WTC11 (cell line): Measurements from ENCODE around the gene NFIC. TPM values are rescaled to one million over a fixed set of nuclear protein-coding genes. Genes with fewer than 3 reads are reported as not detected.

Experiments used
- ATAC-seq: fragments of 200-7000 bp; cut with Tn5 transposase; 2 replicates; pipeline ENCODE4 v1.10.0; 2021; ENCODE audit warnings: mild to moderate bottlenecking, moderate library complexity
- CTCF ChIA-PET: fragments of 300-600 bp; sonication (Branson Sonifier 250); formaldehyde crosslinking; loops from one replicate; lab custom pipeline; 2021; ENCODE audit warnings: antibody characterized with exemption; lab: Charles Lee
- POLR2A ChIA-PET: fragments of 350-600 bp; sonication (Branson Sonifier 250); formaldehyde crosslinking; loops from one replicate; lab custom pipeline; 2021; ENCODE audit warnings: antibody characterized with exemption; lab: Charles Lee
- DNase-seq: peaks from one replicate; pipeline ENCODE4 v3.0.0; 2021; ENCODE audit warnings: low spot score
- H3K27ac Mint-ChIP-seq: 2 replicates; pipeline ENCODE4 v1.8.0; 2021; ENCODE audit warnings: mixed read lengths
- H3K27me3 Mint-ChIP-seq: 2 replicates; pipeline ENCODE4 v1.8.0; 2021; ENCODE audit warnings: low read depth, mild to moderate bottlenecking, moderate library complexity, mixed read lengths
- H3K36me3 Mint-ChIP-seq: 2 replicates; pipeline ENCODE4 v1.8.0; 2021; ENCODE audit warnings: mixed read lengths
- H3K4me1 Mint-ChIP-seq: 2 replicates; pipeline ENCODE4 v1.8.0; 2022; ENCODE audit warnings: mixed read lengths
- H3K4me3 Mint-ChIP-seq: 2 replicates; pipeline ENCODE4 v1.8.0; 2021; ENCODE audit warnings: mild to moderate bottlenecking, moderate library complexity, mixed read lengths
- H3K9me3 Mint-ChIP-seq: 2 replicates; pipeline ENCODE4 v1.8.0; 2021; ENCODE audit warnings: mixed read lengths
- ATF6 ChIP-seq: sonication (generic); formaldehyde crosslinking; IDR thresholded peaks from 2 replicates; pipeline ENCODE4 v1.8.1; 2023; ENCODE audit warnings: mild to moderate bottlenecking, missing genetic modification reagents
- CBFB ChIP-seq: sonication (generic); formaldehyde crosslinking; IDR thresholded peaks from 2 replicates; pipeline ENCODE4 v1.8.1; 2022; ENCODE audit warnings: mild to moderate bottlenecking, low read depth, missing genetic modification reagents
- ETV6 ChIP-seq: sonication (generic); formaldehyde crosslinking; IDR thresholded peaks from 2 replicates; pipeline ENCODE4 v1.8.1; 2022; ENCODE audit warnings: mild to moderate bottlenecking, missing genetic modification reagents
- FOXK1 ChIP-seq: sonication (generic); formaldehyde crosslinking; IDR thresholded peaks from 2 replicates; pipeline ENCODE4 v1.8.0; 2022; ENCODE audit warnings: mild to moderate bottlenecking, moderate library complexity, missing genetic modification reagents
- FOXP1 ChIP-seq: sonication (generic); formaldehyde crosslinking; IDR thresholded peaks from 2 replicates; pipeline ENCODE4 v1.8.0; 2022; ENCODE audit warnings: missing genetic modification reagents, mild to moderate bottlenecking, moderate library complexity, borderline replicate concordance
- NR1H2 ChIP-seq: sonication (generic); formaldehyde crosslinking; IDR thresholded peaks from 2 replicates; pipeline ENCODE4 v1.9.0; 2021; ENCODE audit warnings: mild to moderate bottlenecking, moderate library complexity, missing genetic modification reagents
- NR3C1 ChIP-seq: sonication (generic); formaldehyde crosslinking; conservative IDR thresholded peaks from 2 replicates; pipeline ENCODE4 v1.8.1; 2023; ENCODE audit warnings: low read depth, mild to moderate bottlenecking, missing genetic modification reagents
- RORB ChIP-seq: fragments of 250-450 bp; sonication (Bioruptor Pico); IDR thresholded peaks from 2 replicates; pipeline ENCODE4 v1.9.0; 2021; ENCODE audit warnings: mild to moderate bottlenecking
- SMAD3 ChIP-seq: sonication (generic); formaldehyde crosslinking; IDR thresholded peaks from 2 replicates; pipeline ENCODE4 v1.8.0; 2022; ENCODE audit warnings: missing genetic modification reagents, mild to moderate bottlenecking, borderline replicate concordance
- SP1 ChIP-seq: sonication (generic); formaldehyde crosslinking; conservative IDR thresholded peaks from 2 replicates; pipeline ENCODE4 v1.8.1; 2022; ENCODE audit warnings: missing genetic modification reagents
- TP53 ChIP-seq: sonication (generic); formaldehyde crosslinking; IDR thresholded peaks from 2 replicates; pipeline ENCODE4 v1.8.1; 2023; ENCODE audit warnings: mild to moderate bottlenecking, missing genetic modification reagents
- USF1 ChIP-seq: sonication (generic); formaldehyde crosslinking; IDR thresholded peaks from 2 replicates; pipeline ENCODE4 v1.8.0; 2022; ENCODE audit warnings: mild to moderate bottlenecking, missing genetic modification reagents
- ZBTB43 ChIP-seq: sonication (generic); formaldehyde crosslinking; IDR thresholded peaks from 2 replicates; pipeline ENCODE4 v1.8.1; 2023; ENCODE audit warnings: mild to moderate bottlenecking, missing genetic modification reagents
- ZNF138 ChIP-seq: sonication (generic); formaldehyde crosslinking; conservative IDR thresholded peaks from 2 replicates; pipeline ENCODE4 v1.8.1; 2022; ENCODE audit warnings: mild to moderate bottlenecking, moderate library complexity, missing genetic modification reagents
- ZNF416 ChIP-seq: fragments of 250-450 bp; sonication (Bioruptor Pico); IDR thresholded peaks from 2 replicates; pipeline ENCODE4 v1.9.0; 2021; ENCODE audit warnings: mild to moderate bottlenecking, inconsistent platforms
- ZNF423 ChIP-seq: fragments of 250-450 bp; sonication (Bioruptor Pico); IDR thresholded peaks from 2 replicates; pipeline ENCODE4 v2.1.2; 2022; ENCODE audit warnings: mild to moderate bottlenecking, moderate library complexity
- ZNF512 ChIP-seq: sonication (generic); formaldehyde crosslinking; IDR thresholded peaks from 2 replicates; pipeline ENCODE4 v1.8.1; 2022; ENCODE audit warnings: missing genetic modification reagents, borderline replicate concordance
- total RNA-seq: library from RNA; stranded (reverse); gene quantifications from 3 replicates; pipeline ENCODE4 v1.2.3, GENCODE V29; 2021

NFIC gene
- total RNA-seq, 1 experiment from 2014 or later = 3.5 TPM

- ChIA-PET POLR2A (no interaction called here), CTCF (interaction anchor here (2.0 kb wide), 1 partner anchor 67 kb away, joined by 8 read pairs; no protein-coding TSS in a partner anchor)
- ATAC-seq = no peak
- no peak overlapping the region for H3K27ac Mint-ChIP-seq
- no peaks in the 10 kb centered on the region for H3K36me3 Mint-ChIP-seq
- TF ChIP-seq NR3C1 (CRISPR knock-in tag) (no peak), RORB (CRISPR knock-in tag) (no peak), NR1H2 (CRISPR knock-in tag) (no peak), ATF6 (CRISPR knock-in tag) (no peak), ETV6 (CRISPR knock-in tag) (no peak), FOXK1 (no peak), TP53 (CRISPR knock-in tag) (no peak), ZBTB43 (CRISPR knock-in tag) (no peak), CBFB (CRISPR knock-in tag) (no peak), ZNF423 (CRISPR knock-in tag) (no peak), ZNF416 (CRISPR knock-in tag) (no peak)
- TF ChIP-seq, all 79 proteins: peak for 0
- Mint-ChIP-seq H3K9me3 (no peaks in the 10 kb centered on the region), H3K4me3 (no peak overlapping the region; the same call in 1 of the 2 replicates), H3K4me1 (peaks cover 31% of the 10 kb centered on the region), H3K27me3 (peaks cover 85% of the 10 kb centered on the region)
- DNase-seq = no peak
Observed at GRCh38 chr19:3362217-3362906, 4.0 kb upstream of the NFIC start.

GRCh38 chr19:3363841-3364500 is 2.4 kb upstream of the NFIC start:
- peaks cover 37% of the 10 kb centered on the region for H3K4me1 Mint-ChIP-seq
- no peaks in the 10 kb centered on the region for H3K9me3 Mint-ChIP-seq
- peaks cover 85% of the 10 kb centered on the region for H3K27me3 Mint-ChIP-seq
- no peak overlapping the region for H3K27ac Mint-ChIP-seq
- CTCF ChIA-PET = interaction anchor here (0.5 to 1.8 kb wide), 4 partner anchors 23 to 121 kb away, joined by 3 to 7 read pairs (median 4); no protein-coding TSS in a partner anchor
- H3K4me3 Mint-ChIP-seq = no peak overlapping the region
- DNase-seq (no peak), ATAC-seq (no peak)
- TF ChIP-seq ZNF512 (no peak), ZNF138 (CRISPR knock-in tag) (no peak), SP1 (CRISPR knock-in tag) (no peak), USF1 (CRISPR knock-in tag) (no peak), SMAD3 (CRISPR knock-in tag) (no peak), ZNF416 (CRISPR knock-in tag) (no peak), FOXP1 (no peak)
- POLR2A ChIA-PET = interaction anchor here (1.5 kb wide), 1 partner anchor 71 kb away, joined by 5 read pairs; no protein-coding TSS in a partner anchor
- H3K36me3 Mint-ChIP-seq = no peaks in the 10 kb centered on the region
